Stimulated activated CD4-positive, alpha-beta T cell treated with anti-CD3 and anti-CD28 coated beads, Interleukin-12 subunit alpha, Interleukin-12 subunit beta, amount 100 ng/mL, for 4 hours (primary cell): ENCODE measurements around the gene RFT1.

Source experiments
- DNase-seq: peaks from one replicate; pipeline ENCODE4 v3.0.0-alpha.2; 2020

RFT1 gene

DNA sequence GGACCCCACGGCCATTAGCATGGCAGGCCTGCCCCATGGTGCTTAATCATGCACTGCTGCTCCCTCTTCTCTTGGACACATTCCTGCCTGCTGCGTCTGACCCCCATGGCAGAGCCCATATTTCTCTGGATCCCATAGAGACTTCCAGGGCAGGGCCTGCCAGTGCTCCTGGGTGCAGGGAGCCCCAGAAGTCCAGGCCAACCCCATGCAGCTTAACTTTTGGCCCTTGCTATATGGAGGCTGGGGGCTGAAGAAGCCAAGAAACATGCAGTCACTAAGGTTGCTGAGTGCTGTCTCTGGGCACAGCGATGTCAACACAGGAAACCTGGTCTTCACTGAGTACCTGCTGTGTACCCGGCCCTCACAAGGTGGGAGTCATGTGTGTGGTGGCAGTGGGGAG is 19.5 kb upstream of the RFT1 start:
- no peak for DNase-seq

DNA sequence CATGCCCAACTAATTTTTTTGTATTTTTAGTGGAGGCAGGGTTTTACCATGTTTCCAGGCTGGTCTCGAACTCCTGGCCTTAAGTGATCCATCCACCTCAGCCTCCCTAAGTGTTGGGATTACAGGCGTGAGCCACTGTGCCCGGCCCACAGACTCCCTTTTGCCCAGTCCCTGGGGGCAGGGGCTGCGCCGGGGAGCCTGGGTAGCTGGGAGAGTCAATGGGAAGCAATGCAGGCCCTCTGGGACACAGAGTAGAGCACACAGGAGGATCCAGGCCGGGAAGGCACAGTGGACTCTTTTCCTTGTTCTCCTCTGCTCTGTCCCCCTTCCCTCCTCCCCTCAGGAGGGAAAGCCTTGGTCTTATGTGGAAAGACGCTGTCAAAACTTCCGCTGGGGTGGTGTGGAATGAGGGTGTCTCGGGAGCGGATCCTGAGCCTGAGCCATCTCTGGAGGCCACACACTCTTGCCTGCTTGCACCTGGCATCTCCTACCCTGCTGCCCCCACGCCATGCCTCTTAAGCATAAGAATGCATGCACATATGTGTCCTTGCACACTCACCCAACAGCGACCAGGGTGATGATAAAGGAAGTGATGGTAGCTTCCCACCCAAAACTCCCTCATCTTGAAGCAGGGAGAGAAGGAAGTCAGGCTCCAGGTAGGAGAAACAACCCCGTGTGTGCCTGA is 18.9 kb upstream of the RFT1 start:
- no peak for DNase-seq

DNA sequence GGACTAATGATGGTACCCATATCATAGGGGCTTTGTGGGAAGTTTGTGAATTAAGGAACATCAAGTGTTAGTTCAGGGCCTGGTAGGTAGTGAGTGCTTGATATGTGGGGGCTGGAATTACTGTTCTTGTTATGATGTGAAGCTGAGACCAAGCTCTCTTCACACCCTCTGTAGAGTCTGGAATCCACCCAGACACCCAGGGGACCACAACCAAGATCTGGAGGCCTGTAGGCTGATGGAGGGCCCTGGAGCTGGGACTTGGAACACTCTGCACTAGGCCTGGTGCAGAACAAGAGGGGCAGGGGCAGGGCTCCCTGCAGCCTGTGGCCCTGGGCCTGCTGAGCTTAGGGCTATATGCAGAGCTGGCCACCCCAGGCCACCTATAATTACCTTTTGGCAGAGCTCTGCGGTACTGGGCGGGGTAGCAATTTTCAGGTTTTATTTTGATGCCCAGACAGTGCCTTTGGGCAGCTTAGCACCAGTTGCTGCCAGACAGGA is 17.7 kb upstream of the RFT1 start:
- no peak for DNase-seq

DNA sequence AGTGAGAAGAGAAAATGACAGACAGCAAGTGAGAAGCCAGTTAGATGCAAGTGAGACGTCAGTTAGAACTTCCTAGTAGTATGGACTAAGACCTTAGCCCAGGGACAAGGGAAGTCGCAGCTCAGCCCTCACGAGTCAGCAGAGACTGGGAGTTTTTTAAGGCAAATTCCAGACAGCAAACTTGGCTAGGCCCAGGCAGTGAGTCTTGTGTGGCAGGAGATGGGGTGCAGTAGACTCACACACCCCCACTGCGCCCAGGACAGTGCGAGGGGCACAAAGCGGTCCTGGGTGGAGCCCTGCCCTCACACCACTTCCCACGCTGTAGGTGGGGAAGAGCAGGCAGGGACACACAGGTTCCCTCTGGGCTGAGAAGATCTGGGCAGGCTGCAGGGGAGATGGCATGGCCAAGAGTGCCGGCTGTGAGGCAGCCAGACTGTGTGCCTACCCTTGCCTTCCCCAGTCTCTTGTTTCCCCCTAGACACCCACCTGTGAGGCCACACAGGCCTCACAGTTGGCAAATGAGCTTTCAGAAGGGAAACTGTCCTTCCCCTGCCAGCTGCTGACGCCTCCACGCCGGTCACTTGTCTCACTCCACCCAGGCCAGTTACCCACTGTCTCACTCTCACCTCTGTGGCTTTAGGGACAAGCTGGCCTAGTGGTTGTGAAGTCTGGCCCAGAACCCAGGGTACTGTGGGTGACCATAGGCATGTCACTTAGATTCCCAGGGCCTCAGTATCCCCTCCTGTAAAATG is 17.1 kb upstream of the RFT1 start:
- DNase-seq, result no peak

DNA sequence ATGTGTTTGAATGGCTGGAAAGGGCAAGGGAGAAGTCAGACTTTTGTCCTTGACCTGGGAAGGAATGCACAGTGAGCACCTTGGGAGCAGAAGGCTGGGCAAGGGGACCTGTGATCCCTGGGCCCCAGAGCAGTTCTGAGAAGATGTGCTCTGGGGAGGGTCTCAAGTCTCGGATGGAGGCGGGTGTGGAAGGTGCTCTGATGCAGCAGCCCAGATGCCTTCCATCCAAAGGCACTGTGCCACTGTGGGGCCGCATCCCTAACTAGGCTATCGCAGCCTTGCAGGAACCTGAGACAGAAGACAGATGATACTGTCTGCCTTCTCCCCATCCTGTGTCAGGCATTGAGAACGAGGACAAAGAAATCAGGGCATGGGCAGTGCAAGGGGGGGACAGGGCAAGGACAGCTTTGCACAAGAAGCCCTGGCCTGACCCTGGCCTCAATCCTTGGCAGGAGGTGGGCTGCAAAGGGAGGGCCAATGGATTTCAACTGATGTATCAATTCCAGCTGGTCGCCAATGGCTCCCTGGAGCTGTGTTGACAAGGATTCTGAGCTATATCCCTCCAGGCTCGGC is 16.2 kb upstream of the RFT1 start:
- no peak for DNase-seq

DNA sequence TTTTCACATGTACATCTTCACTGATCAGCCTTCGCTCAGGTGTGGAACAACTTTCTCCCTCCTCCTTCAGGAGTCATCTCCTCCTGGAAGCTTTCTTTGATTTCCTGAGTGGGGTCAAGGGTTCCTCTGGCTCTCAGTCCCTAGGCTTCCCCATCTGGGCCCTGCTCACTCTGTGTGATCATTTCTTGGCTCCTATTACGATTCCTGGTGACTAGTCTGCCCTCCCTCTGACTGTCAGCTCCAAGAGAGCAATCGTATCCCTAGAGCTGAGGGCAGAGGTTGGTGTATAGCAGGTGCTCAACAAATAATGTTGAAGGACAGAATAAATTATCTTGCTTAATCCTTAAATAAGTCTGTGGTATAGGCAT is 15.5 kb upstream of the RFT1 start:
- DNase-seq, result no peak

DNA sequence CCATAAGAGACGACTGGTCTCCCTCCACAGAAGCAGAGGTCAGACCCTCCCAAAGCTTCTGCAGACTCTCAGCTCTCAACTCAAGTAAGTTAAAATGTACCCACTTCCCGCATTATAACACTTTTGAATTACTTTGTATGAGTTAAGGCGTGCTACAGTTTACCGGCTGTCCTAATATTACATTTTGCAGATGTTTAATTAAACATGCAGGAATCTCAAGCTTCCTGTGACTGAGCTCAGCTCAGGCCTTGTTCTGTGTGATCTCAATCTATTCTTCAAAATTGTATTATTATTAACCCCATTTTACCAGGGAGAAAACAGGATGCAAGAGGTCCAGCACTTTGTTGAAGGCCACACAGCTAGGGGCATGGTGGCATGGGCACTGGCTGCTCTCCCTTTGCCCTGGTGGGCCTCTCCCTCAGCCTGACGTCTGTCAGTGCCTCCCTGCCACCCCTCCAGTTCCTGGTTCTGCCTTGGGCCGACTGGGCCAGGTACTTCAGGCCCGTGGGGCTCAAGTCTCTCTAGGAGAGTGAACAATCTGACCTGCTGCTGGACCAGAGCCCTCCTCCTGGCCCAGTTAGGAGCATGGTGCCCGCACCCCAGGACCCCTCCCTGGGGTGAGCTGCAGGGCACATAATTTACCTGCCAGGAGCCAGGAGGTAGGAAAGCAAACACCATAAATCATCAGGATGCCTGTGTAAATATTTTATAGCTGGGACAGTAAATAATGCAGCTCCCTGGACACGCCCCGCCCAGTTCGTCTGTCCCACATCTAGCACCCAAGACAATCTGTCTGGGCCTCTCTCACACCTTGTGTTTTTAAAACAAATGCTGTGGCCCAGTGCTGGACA is 14.9 kb upstream of the RFT1 start:
- DNase-seq, result no peak

DNA sequence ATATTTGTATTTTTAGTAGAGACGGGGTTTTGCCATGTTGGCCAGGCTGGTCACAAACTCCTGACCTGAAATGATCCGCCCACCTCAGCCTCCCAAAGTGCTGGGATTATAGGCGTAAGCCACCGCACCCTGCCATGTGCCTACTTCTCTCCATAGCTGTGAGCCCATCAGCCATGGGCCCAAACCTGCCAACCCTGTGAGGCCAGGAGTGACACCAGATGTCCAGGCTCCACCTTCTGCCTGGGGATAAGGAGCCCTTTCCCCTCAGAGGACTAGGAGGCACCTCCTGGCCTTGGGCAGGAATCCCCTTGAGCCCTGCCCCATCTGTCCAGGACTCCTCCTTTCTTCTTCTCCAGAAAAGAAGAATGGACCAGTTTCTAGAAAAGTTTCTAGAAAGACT is 14.2 kb upstream of the RFT1 start:
- DNase-seq, result no peak

DNA sequence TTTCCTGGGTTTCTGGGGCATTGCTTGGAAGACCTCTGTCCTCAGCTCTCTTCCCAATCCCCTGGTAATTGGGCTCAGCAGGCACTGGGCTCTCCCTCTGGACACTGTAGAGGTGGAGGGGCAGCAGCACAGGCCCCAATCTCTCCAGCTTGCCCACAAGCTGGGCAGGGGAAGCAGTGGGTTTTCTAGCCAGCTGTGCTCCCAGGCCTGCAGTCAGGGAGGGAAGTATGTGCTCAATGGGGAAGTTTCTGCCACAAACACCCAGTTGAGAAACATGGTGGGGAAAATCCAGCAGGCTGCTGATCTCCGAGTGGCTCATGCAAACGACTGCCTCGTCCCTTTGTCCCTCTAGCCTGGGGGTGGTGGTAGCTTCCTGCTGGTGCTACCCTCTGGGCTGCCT is 12.8 kb upstream of the RFT1 start:
- no peak for DNase-seq

DNA sequence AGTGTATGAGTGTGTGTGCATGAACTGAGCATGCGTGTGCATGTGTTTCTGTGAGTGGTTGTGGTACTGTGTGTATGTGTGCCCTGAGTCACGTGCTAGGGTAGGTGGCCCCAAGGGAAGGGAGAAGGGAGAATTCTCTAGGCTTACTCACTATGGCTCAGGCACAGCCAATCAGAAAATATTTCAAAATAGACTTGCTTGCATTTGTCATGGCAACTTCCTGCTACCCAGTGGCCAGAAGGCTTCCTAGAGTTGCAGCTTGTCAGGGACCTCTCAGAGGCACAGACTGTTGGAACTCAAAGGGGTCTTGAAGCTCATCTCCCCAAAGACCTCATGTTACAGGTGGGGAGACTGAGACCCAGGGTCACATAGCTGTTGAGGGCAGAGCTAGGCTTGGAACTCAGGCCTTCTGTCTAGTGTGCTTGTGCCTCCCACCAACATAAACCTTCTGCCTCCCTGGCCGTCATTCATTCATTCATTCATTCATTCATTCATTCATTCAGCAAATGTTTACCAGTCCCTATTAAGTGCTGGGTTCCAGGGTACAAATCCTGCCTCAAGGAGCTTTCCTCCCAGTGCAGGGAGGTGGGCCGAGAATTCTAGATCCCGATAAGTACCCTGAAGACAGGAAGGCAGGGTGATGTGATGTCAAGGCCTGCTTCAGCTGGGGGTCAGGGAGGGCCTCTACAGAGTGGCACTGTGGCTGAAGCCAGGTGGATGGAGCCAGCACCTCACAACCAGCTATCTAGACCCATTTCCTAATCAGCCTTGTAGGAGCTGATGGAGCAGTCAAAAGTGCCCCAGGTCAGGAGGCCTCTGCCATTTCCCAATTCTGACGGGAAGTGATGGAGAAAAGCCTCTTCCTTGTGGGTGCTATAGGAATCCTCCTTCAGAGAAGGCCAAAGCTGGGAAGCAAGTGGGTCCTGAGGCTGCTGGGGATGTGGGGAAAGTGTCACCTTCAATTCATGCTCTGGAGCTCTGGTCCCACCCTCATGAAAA is 10.9 kb upstream of the RFT1 start:
- no peak for DNase-seq

DNA sequence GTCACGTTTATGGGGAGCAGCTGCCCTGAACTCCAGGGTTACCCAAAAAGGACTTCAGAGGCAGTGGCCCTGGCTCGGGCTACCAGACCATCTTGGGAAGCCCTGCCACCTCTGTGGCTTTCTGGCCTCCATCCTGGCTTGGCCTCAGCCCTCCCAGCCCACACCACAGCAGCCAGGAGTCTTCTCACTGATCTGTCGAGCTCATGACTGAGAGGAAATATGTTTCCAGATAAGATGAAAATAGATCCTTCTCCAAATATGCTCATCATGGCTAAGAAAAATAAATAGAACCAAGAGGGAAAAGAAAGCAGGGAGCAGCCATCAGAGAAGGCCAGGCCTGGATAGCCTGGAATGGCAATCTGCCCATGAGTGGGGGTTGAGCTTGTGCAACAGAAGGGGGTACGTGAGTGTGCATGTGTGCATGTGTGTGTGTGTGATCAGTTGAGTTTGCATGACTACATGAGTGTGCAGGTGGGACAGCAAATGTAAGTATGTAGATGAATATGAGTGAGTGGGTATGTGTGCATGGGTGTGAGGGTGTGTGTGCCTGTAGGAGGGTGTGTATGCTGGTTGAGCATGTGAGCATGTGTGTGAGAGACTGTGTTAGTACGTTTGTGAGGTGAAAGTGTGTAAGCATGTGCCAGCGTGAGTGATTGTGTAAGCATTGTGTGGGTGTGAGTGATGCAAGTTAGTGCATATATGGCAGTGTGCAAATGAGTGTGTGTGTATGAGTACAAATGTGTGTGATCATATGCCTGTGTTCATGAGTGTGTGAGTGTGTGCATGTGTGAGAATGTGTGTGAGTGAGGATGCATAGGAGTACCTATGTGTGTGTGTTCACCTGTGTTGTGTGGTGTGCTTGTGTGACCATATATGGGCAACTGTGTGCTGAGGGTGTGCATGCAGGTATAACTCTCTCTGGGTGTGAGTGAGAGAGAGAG is 9.9 kb upstream of the RFT1 start:
- no peak for DNase-seq

DNA sequence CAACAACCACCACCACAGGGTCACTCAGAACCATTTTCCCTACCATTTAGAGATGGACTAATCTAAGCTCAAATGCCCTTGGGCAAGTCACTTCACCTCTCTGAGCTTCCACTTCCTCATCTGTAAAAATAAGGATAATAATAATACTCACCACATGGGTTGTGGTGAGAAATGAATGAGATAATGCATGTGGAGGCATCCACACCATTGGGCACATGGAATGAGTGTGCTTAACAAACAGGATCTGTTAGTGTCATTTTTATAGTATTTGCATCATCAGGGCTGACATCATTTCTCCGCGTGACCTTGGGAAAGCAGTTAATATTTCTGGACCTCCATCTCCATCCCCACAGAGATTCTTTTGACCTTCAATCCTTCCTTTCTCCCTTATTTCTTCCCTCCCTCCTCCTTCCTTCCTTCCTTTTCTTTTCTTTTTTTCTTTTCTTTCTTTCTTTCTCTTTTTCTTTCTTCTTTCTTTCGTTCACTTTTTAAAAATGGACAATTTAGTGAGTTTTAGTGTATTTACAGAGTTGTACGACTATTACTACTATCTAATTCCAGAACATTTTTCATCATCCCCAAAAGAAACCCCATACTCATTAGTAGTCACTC is 7.7 kb upstream of the RFT1 start:
- no peak for DNase-seq

DNA sequence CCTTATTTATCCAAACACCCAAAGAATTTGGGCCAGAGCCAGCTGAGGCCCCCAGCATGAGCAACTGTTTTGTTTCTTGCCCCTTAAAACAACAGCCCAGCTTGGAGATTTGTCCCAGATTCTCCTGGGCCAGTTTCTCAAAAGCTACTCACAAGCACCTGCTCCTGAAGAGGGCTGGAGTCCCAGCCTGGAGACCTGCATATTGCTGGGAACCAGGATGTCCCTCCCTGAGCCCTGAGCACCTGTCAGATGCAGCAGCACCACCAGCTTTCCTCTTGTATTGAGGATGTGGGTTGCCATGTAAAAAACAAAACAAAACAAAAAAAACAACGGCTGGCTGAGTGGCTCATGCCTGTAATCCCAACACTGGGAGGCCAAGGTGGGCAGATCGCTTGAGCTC is 7.0 kb upstream of the RFT1 start:
- DNase-seq, result no peak

DNA sequence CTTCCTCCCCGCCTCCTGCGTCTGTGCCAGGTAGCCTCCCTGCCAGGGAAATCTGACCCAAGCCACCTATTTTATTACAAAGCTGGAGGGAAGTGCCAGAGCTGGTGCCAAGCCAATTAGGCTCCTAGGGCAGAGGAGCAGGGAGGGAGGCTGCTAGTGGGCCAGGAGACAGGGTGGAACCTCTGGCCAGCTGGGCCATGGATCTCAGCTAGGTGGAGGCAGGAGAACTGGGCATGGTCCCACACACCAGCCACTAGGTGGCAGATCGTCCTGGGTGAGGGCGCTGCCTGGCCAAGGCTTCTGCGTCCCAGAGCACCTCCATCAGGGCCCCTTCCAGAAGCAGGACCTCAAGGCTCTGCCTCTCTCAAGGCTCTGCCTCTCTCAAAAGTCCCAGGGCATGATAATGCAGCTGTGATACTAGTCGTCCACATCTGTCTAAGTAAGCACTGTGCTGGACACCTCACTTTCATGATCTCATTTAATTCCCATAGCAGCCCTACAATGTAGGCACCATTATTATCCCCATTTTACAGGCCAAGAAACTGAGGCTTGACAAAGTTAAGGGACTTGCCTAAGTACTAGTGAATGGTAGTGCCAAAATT is 4.5 kb upstream of the RFT1 start:
- DNase-seq, result peak; percentile 50

DNA sequence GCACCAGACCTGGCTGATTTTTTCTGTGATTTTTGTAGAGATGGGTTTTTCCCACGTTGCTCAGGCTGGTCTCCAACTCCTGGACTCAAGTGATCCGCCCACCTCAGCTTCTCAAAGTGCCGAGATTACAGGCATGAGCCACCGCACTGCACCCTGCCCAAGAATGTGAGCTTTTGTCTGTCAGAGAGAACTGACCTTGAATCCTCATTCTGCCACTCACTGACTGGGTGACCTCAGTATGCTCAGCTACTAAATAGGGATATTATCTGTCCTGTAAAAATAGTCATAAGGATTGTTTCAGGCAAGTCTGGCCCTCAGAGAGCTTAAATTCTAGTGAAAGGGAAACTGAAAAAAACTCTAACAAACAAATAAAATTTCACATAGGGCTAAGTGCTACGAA is 2.1 kb upstream of the RFT1 start:
- no peak for DNase-seq

DNA sequence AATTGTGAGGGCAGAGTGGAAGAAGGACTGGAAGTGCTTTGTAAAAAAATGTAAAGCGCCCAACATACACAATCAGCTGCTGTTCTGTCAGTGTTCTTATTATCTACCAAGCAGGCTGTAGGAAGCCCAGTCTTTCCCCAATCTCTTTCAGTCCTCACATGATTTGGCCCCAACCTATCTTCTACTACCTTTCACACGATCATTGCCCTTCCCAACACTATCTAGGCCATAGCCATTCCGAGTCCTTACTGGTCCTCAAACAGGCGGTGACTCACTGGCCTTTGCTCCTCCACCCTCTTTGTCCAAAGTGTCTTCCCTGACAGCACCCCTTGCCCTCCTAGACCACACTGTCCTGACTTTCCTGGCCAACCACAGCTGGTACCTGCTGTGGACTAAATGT is 861 bp upstream of the RFT1 start:
- DNase-seq, result no peak

DNA sequence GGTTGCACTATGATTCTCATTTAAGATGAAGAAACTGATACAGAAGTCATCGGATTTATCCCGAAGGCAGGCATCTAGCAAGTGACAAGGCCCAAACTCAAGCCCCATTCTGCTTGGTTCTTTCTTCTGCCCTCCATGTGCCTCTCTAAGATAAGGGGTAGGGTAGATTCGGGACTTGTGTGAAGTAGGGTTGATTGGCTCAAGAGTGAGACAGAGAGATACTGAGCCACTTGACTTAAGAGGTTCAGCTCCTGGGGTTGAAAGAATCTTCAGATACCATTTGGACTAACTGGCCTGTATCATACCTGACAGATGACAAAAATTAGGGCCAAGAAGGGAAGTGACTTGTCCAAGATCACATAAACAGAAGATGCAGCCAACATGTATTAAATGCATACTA is 891 bp downstream of the RFT1 start:
- no peak for DNase-seq

DNA sequence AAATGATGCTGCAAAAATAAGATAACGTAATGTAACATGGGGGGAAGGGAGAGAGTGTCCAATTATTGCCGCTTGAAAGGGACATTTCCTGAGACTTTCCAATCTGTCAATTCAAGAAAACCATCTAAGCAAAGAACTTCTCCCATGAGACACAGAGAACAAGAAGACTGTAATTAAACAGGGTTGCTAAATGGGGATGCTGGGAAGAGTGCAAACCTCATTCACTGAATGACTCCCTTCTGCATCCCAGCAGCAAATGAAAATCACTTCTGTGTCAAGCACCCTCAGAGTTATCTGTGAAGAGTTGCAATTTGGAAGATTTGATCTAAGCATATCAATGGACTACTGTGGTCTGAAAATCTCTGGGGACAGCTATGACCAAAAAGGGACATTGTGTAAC is 3.6 kb downstream of the RFT1 start:
- no peak for DNase-seq

DNA sequence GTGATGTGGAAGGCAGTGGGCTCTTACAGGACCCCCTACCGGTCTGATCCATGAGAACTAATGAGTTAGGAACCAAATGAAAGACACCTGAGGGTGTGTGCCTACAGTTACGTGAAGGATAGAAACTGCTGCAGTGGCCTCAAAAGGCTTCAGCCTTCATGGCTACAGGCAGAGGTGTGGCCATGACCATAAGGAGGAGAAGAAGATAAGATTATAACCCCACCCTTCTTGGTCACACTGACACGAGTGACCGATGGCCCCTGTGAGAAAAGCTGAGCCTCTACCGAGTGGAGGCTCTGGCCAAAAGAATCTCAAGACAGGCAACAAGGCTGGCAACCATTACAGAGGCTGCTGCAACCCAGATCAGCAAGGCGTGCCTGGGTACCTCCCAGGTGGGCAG is 6.3 kb downstream of the RFT1 start:
- no peak for DNase-seq

DNA sequence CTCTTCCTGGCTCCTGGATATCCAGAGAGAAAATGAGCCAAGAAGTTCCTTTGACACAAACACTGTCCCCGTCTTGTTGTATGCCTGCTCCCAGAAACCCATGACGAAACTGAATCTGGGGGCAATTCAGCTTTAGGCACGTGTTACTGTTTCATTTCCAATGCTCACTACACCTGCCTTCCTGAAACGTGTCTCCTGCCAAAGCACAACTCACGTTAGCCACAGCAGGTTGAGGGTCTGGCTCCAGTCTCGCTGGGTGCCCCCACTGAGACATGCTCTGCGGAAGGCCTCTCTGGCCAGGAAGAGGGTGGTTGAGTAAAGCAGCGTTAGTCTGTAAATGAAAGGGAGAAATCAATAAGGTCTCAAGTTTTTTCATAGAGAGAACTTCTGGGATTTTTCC is 6.7 kb downstream of the RFT1 start:
- DNase-seq, result no peak
